ENCODE measurements around the gene PIEZO2.

Gene PIEZO2

GRCh38 chr18:10783941-10784340, 365.4 kb downstream of the PIEZO2 start:
- Mint-ChIP-seq H3K36me3 (ENCODE audit: low read depth) (no peaks in the 10 kb centered on the region), H3K27ac (no peak overlapping the region), H3K4me1 (no peaks in the 10 kb centered on the region), H3K4me3 (no peak overlapping the region), H3K9me3 (no peaks in the 10 kb centered on the region), H3K27me3 (ENCODE audit: low read depth) (no peaks in the 10 kb centered on the region)
- no peak for TF ChIP-seq CTCF (IDR thresholded peaks at IDR 0.05; ENCODE audit: unreplicated experiment in 3 of 3)

- no peak overlapping the region for H3K4me3 Mint-ChIP-seq
- no peaks in the 10 kb centered on the region for H3K4me1 Mint-ChIP-seq
- no peaks in the 10 kb centered on the region for H3K27me3 Mint-ChIP-seq (ENCODE audit: low read depth)
- H3K27ac Mint-ChIP-seq: no peak overlapping the region
- peaks cover 4% of the 10 kb centered on the region for H3K9me3 Mint-ChIP-seq
- TF ChIP-seq CTCF (IDR thresholded peaks at IDR 0.05; ENCODE audit: unreplicated experiment in 3 of 3): no peak
- H3K36me3 Mint-ChIP-seq (ENCODE audit: low read depth): peaks cover 26% of the 10 kb centered on the region
Observed at GRCh38 chr18:10776493-10776892, 372.9 kb downstream of the PIEZO2 start.

- H3K4me3 Mint-ChIP-seq: no peak overlapping the region
- H3K27ac Mint-ChIP-seq: no peak overlapping the region
- H3K9me3 Mint-ChIP-seq: peaks cover 4% of the 10 kb centered on the region
- H3K36me3 Mint-ChIP-seq (ENCODE audit: low read depth): peaks cover 26% of the 10 kb centered on the region
- H3K27me3 Mint-ChIP-seq (ENCODE audit: low read depth): no peaks in the 10 kb centered on the region
- no peak for TF ChIP-seq CTCF (IDR thresholded peaks at IDR 0.05; ENCODE audit: unreplicated experiment in 3 of 3)
- H3K4me1 Mint-ChIP-seq: no peaks in the 10 kb centered on the region
Observed at GRCh38 chr18:10775026-10775425, 374.3 kb downstream of the PIEZO2 start.

GRCh38 chr18:10771053-10771709, 378.2 kb downstream of the PIEZO2 start:
- no peak for TF ChIP-seq CTCF (IDR thresholded peaks at IDR 0.05; ENCODE audit: unreplicated experiment in 3 of 3)
- H3K9me3 Mint-ChIP-seq: peaks cover 4% of the 10 kb centered on the region
- H3K27me3 Mint-ChIP-seq (ENCODE audit: low read depth): peaks cover 4% of the 10 kb centered on the region
- no peaks in the 10 kb centered on the region for H3K4me1 Mint-ChIP-seq
- H3K27ac Mint-ChIP-seq: no peak overlapping the region
- peaks cover 26% of the 10 kb centered on the region for H3K36me3 Mint-ChIP-seq (ENCODE audit: low read depth)
- no peak overlapping the region for H3K4me3 Mint-ChIP-seq

- peaks cover 26% of the 10 kb centered on the region for H3K36me3 Mint-ChIP-seq (ENCODE audit: low read depth)
- no peak for TF ChIP-seq CTCF (IDR thresholded peaks at IDR 0.05; ENCODE audit: unreplicated experiment in 3 of 3)
- H3K27ac Mint-ChIP-seq: no peak overlapping the region
- H3K27me3 Mint-ChIP-seq (ENCODE audit: low read depth): peaks cover 4% of the 10 kb centered on the region
- H3K9me3 Mint-ChIP-seq: peaks cover 4% of the 10 kb centered on the region
- no peaks in the 10 kb centered on the region for H3K4me1 Mint-ChIP-seq
- no peak overlapping the region for H3K4me3 Mint-ChIP-seq
Observed at GRCh38 chr18:10770264-10770663, 379.1 kb downstream of the PIEZO2 start.

- Mint-ChIP-seq H3K4me3 (no peak overlapping the region), H3K4me1 (no peaks in the 10 kb centered on the region), H3K36me3 (ENCODE audit: low read depth) (peaks cover 20% of the 10 kb centered on the region), H3K9me3 (peaks cover 4% of the 10 kb centered on the region), H3K27me3 (ENCODE audit: low read depth) (peaks cover 4% of the 10 kb centered on the region), H3K27ac (no peak overlapping the region)
- no peak for TF ChIP-seq CTCF (IDR thresholded peaks at IDR 0.05; ENCODE audit: unreplicated experiment in 3 of 3)
Observed at GRCh38 chr18:10768221-10768620, 381.1 kb downstream of the PIEZO2 start.

Data from nephron (organoid).